Fibroblast of pulmonary artery (primary cell): ENCODE data around the gene CX3CL1.

Experiments used
- DNase-seq: peaks from one replicate; pipeline ENCODE4 v3.0.0-alpha.2; 2010; ENCODE audit warnings: low read depth
- H3K4me3 ChIP-seq: replicated peaks from 2 replicates; pipeline ENCODE4 v1.5.1; 2011; ENCODE audit warnings: low read depth, mild to moderate bottlenecking, control low read depth, low read length, moderate library complexity
- CTCF ChIP-seq: IDR thresholded peaks from 2 replicates; pipeline ENCODE4 v1.5.1; 2011; ENCODE audit warnings: mild to moderate bottlenecking, control low read depth, low read length, inconsistent platforms; ENCODE audit errors: missing control alignments

Gene CX3CL1

GRCh38 chr16:57372372-57373116 lies at the start of gene CX3CL1:
Gene CX3CL1 (plus strand): TSS chr16:57372490. CDS start chr16:57372569, 79 bp downstream.
- no peak for TF ChIP-seq CTCF
- no peak within 1 kb of the TSS for H3K4me3 ChIP-seq
- DNase-seq: peak; percentile 50

GRCh38 chr16:57324749-57325148 lies 47.5 kb upstream of the CX3CL1 start:
- DNase-seq: no peak
- no peak overlapping the region for H3K4me3 ChIP-seq
- TF ChIP-seq CTCF: no peak

GRCh38 chr16:57325458-57325857 lies 46.8 kb upstream of the CX3CL1 start:
- H3K4me3 ChIP-seq: no peak overlapping the region
- DNase-seq: peak; percentile 58
- TF ChIP-seq CTCF: no peak

GRCh38 chr16:57329718-57330327 lies 42.5 kb upstream of the CX3CL1 start:
- TF ChIP-seq CTCF: no peak
- no peak for DNase-seq
- no peak overlapping the region for H3K4me3 ChIP-seq

- no peak for TF ChIP-seq CTCF
- H3K4me3 ChIP-seq: no peak overlapping the region
- no peak for DNase-seq
These were observed 40.9 kb upstream of the CX3CL1 start for GRCh38 chr16:57331355-57331754.

- no peak for TF ChIP-seq CTCF
- H3K4me3 ChIP-seq: no peak overlapping the region
- DNase-seq: no peak
These were observed 38.9 kb upstream of the CX3CL1 start for GRCh38 chr16:57333402-57333801.

GRCh38 chr16:57335366-57335765 lies 36.9 kb upstream of the CX3CL1 start:
- no peak for TF ChIP-seq CTCF
- no peak overlapping the region for H3K4me3 ChIP-seq
- peak; percentile 36 for DNase-seq
